GM19324 (cell line): Measurements from ENCODE around the gene GPER1.

Source experiments
- ATAC-seq: cut with Tn5 transposase; IDR thresholded peaks from one replicate; pipeline ENCODE4 v1.9.1; 2021; ENCODE audit warnings: mild to moderate bottlenecking, moderate library complexity; ENCODE audit not compliant: unreplicated experiment, low FRiP score

The GPER1 gene

GRCh38 chr7:1101563-1102431 is 13.9 kb downstream of the GPER1 start:
- ATAC-seq: no peak

DNA sequence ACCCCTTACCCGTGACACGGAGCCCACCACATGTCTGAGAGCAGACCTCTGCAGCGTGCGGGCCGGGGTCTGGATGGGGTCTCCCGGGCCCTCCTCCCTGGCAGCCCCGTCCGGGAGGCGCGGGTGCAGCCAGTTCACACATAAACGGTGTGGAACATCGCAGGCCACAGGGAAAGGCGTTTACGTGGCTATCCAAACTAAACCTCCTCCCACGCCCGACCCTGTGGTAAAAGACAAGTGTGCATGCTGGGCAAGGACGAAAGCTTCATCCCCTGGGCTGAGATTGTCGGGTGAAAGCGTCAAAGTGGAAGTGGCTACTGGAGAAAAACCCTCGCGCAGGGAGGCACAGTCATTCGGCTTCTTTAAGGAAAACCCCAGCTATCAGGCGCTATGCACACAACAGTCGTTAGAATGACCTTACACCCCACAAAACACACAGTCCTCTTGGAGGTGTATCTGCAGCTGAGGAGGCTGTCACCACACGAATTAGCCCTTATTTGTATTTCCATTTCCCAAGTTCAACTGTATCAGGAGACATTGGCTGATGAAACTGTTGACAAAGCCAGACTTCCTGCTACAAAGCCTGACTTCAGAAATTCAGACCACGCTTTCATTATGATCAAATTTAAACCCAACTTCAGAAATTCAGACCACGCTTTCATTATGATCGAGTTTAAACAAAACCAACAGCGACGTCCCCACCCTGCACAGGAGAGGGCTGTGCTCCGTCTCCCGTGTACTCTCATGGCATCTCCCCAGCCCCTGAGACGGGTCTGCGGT is 15.3 kb downstream of the GPER1 start:
- ATAC-seq: no peak

GRCh38 chr7:1103789-1104515 is 16.0 kb downstream of the GPER1 start:
- no peak for ATAC-seq

- ATAC-seq: no peak
Observed at GRCh38 chr7:1104516-1105179, 16.7 kb downstream of the GPER1 start.

DNA sequence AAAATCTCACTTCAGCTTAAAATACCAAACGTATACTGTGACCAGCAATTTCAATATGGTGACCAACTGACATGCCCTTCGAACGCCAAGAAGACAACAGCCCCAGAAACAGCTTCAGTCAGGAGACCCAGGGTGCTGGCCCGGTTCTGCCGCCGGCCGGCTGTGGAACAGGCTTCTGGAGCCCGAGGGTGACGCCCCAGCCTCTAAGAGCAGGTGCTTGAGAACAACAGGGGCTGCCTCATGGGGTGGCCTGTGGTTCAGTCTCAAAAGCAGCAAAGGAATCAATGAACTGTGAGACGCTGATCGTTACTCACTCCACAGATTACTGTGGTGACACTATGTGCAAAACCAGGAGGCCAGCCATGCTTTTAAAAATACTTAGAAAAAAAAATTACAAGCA is 17.3 kb downstream of the GPER1 start:
- no peak for ATAC-seq

- ATAC-seq: no peak
Observed at GRCh38 chr7:1106063-1106792, 18.3 kb downstream of the GPER1 start.

DNA sequence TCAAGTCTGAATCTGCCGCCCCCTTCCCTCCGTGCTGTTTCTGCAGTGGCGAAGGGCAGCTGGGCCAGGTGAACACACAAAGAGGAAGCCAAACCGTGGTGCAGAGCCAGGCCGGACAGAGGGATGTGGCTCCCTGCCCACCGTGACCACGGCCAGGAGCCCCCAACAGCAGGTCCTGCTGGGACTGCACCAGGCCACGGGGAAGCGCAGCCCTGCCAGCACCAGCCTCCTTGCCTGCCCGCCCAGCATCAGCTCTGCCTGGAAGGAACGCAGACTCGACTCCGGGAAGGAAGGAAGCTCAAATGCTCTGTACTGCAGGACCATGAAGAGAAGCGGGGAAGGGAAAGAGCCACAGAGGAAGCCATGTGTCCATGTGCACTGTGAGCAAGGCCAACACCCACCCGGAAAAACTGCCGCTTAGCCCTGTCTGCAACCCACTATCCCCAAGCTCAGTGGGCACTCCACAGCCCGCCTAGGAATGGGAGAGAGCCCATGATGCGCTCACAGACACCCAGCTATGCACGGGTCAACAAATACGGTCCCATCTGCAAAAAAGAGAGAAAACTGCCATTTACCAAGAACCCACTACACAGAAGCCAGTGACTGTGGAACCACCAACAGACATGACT is 19.0 kb downstream of the GPER1 start:
- no peak for ATAC-seq

DNA sequence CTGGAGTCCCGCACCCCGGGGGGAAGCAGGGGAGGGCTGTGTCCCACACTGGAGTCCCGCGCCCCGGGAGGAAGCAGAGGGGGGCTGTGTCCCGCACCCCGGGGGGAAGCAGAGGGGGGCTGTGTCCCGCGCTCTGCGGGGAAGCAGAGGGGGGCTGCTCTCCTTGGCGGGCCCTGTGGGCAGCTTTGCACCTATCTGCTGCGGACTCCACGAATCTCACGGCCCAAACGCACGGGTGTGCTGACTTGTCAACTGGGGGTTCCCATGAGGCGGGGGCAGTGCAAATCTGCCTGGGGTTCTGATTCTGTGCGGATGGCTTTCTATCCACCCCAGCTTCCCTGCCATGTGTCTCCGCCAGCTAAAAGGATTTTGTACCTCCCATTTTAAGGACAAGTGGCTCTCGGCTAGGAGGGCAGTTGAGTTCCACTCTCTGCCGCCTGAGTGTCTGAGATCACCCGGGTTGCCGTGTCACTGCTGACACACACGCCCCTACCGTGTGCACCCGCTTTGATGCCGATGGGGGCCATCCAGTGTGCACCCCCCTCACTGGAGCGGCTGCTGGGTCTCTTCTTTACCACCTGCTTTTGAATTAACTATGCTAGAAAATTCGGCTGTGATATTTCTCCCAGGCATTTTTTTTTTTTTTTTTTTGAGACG is 20.5 kb downstream of the GPER1 start:
- no peak for ATAC-seq

DNA sequence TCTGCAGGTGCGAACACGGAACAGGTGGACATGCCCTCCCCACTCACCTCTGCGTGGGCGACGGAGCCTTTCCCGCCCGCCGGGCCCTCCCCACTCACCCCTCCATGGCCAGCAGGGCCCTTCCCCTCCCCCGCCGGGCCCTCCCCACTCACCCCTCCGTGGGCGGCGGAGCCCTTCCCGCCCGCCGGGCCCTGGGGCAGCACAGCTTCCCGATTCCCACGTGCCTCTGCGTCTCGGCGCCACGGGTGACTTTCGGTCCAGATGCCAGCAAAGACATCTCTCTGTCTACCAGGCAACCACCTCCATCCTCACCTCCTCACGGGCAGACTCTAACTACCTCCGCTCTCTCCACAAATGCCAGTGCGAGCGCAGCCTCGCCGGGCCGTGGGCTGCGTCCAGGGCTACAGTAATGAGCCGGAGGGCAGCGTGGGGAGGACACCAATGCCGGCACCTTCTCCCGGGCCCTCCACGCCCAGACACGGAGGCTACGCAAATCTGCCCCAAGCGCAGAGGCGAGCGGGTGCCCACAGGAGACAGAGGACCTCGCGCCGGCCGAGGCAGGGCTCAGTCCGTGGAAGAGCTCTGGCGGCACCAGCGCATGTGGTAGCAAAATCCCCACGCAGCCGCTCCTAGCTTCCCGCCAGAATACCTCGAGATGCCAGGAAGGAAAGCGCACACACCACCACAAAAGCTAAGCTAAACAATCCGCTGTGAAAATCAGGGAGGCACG is 21.8 kb downstream of the GPER1 start:
- ATAC-seq: no peak

DNA sequence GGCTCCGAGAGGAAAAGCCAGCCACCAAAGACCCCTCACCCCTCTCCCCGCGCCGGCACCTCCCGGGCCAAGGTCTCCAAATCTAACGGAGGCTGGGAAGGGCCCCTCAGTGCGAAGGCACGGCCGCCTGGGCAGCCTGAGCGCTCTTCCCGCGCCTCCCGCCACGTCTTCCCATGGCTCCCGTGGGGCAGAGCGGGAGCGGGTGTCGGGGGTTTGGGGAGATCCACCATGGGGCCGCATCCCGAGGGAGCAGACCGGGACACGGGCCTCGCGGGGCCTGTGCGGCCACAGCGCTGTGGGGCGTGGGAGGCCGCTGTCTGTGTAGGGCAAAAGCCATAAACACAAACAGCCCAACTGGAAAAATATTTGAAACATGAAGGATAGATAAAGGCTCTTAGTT is 22.4 kb downstream of the GPER1 start:
- ATAC-seq: no peak

- ATAC-seq: no peak
Observed at GRCh38 chr7:1111156-1111555, 23.2 kb downstream of the GPER1 start.

- ATAC-seq: no peak
Observed at GRCh38 chr7:1112109-1112508, 24.2 kb downstream of the GPER1 start.

GRCh38 chr7:1112625-1113547 is 25.0 kb downstream of the GPER1 start:
- no peak for ATAC-seq

DNA sequence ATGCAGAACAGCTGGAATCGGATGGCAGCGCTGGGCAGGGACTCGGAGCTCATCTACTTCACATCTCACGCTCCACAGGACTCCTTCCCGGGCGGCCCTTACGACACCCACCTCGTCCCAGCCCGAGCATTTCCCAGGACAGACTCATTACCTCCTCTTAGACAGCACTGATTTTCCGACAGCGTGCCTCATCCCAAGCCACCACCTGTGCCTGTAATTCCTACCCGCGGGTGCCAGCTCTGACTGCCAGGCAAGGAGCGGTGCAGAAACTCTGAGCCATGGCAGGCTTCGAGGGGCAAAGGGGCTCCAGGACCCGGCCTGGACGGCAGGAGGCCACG is 25.6 kb downstream of the GPER1 start:
- ATAC-seq: no peak

- ATAC-seq: no peak
Observed at GRCh38 chr7:1114088-1114487, 26.2 kb downstream of the GPER1 start.

- ATAC-seq: no peak
Observed at GRCh38 chr7:1114505-1114904, 26.6 kb downstream of the GPER1 start.
